NK-92 (cell line): Measurements from ENCODE around the gene SAE1.
"Not testable (repeated sequence)": the region's sequence is repeated elsewhere in the genome, so short reads cannot be mapped to it uniquely, and the experiment has no call there.

Experiments
- DNase-seq: peaks from one replicate; lab custom pipeline; 2025; ENCODE audit not compliant: unreplicated experiment; lab: John Stamatoyannopoulos, UW

Gene SAE1

DNA sequence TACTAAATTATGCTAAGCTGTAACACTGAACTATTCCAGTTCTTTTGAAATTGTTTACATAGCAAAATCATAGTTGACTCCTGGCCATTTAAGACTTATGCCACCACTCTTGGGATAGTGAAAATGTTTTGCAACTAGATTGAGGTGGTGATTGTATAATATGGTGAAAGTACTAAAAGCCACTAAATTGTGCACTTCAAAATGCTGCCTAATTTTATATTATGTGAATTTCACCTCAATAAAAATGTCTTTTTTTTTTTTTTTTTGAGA lies 5.0 kb upstream of the SAE1 start:
- no peak for DNase-seq

DNA sequence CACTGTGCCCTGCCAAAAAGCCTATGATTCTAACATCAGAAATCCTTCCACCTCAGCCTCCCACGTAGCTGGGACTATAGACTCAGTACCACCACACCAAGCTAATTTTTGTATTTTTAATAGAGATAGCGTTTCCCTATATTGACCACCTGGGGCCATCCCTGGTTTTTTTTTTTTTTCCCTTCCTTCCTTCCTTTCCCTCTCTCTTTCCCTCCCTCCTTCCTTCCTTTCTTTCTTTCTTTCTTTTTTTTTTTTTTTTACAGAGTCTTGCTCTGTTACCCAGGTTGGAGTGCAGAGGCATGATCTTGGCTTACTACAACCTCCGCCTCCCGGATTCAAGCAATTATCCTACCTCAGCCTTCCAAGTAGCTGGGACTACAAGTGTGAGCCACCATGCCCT lies 1.1 kb upstream of the SAE1 start:
- DNase-seq = no peak

DNA sequence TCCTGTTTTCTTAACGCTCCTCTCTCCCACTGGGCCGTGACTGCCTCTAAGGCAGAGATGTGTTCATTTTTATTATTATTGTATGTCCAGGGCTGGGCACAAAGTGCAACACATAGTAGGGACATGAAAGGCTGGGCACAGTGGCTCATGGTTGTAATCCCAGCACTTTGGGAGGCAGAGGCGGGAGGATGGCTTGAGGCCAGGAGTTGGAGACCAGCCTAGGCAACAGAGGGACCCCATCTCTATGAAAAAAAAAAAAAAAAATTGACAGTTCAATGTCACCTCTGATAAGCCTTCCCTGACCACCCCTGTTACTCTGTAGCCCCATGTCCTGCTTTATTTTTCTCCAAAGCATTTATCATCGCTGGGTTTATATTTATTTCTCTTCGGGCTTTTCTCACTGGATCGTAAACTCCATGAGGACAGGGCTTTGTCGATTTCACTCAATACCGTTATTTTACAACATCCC lies 481 bp upstream of the SAE1 start:
- DNase-seq = no peak

DNA sequence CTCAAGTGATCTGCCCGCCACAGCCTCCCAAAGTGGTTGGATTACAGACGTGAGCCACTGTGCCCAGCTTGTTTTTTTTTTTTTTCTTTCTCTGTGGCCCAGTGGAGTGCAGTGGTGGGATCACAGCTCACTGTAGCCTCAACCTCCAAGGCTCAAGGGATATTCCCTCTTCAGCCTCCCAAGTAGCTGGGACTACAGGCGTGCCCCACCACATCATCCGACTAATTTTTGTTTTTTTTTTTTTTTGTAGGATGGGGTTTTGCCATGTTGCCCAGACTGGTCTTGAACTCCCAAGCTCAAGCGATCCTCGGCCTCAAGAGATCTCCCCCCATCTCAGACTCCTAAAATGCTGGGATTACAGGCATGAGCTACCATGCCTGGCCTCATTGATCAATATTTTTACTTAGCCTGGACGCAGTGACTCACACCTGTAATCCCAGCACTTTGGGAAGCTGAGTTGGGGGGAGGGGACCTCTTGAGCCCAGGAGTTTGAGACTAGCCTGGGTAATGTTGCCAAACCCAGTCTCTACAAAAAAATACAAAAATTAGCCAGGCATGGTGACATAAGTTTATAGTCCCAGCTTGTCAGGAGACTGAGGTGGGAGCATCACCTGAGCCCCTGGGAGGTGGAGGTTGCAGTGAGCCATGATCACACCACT lies 1.7 kb downstream of the SAE1 start:
- no peak for DNase-seq

DNA sequence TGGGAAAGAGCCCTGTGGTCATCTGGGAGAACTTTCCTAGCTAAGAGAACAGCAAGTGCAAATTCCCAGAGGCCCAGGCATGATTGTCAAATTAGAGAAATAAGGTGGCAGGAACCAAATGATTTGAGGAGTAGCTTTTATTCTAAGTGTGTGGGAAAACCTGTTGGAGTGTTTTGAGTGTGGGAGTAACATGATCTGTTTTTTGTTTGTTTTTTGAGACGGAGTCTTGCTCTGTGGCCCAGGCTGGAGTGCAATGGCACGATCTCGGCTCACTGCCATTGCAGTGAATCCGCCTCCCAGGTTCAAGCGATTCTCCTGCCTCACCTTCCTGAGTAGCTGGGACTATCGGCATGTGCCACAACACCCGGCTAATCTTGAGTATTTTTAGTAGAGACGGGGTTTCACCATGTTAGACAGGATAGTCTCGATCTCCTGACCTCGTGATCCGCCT lies 2.4 kb downstream of the SAE1 start:
- DNase-seq = no peak

DNA sequence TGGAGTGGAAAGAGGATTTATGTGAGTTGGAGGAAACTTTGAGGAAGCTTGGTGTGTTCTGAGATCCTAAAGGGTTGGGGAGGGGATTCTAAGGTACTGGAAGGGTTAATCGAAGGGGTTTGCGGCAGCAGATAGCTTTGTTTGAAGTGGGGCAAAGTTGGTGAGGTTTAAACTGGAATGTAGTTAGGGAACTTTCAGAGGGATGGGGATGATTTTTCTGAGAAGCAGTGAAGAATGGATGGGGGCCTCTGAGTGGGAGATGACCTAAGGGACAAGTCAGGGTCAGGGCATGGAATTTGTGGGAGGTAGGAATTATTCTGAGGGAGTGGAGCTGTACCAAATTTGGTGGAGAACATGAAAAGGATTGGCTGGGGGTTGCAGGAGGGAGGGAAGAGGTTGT lies 3.9 kb downstream of the SAE1 start:
- no peak for DNase-seq

DNA sequence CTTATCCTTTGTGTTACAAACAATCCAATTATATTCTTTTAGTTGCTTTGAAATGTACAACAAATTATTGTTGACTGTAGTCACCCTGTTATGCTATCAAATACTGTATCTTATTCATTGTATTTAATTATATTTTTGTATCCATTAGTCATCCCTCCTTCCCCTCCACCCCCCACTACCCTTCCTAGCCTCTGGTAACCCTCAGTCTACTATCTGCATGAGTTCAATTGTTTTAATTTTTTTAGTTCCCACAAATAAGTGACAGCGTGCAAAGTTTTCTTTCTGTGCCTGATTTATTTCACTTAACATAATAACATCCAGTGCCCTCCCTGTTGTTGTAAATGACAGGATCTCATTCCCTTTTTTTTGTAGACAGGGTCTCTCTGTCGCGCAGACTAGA lies 4.5 kb downstream of the SAE1 start:
- DNase-seq = no peak

DNA sequence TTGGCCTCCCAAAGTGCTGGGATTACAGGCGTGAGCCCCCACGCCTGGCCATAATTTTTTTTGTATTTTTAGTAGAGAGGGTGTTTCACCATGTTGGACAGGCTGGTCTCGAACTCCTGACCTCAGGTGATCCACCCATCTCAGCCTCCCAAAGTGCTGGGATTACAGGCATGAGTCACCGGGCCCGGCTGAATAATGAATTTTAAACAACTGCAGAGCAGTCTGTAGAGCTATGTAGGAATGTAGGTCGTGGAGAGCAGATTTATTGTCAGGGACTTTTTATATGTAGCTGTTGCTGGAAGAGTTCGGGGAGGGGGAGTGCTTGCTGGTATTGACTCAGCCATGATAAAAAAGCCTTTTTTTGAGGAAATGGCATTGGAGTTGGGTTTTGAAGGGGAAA lies 10.6 kb downstream of the SAE1 start:
- not testable (repeated sequence) for DNase-seq

DNA sequence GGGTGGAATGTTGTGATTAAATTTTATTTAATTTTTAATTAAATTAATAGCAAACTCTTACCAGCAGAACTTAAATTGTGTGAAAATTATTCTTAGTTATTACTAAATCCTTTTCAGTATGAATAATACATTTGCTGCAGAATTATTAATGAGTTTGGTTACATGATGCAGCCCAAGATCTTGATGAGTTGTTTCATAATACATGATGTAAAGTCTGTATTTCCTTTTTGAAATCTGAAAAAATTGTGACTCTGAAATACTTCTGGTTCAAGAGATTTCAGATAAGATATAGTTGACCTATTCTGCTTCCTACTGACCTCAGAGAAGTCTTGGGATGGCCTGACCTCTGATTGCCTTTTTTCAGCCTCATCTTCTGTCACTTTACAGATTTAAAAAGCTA lies 11.1 kb downstream of the SAE1 start:
- no peak for DNase-seq

DNA sequence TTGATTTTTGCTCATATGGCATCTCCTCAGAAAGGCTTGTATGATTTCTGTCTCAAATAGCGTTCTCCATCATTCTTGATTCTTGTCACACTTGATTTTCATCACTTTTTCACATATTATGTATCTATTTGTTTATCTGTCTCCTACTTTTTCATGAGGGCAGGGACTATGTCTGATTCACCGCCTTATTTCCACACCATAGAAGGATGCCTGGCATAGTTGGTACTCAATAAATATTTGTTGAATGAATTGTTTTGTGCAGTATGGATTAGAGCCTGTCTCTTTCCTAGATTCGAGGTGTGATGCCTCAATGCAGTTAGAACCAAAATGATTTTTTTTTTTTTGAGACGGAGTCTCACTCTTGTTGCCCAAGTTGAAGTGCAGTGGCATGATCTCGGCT lies 12.1 kb downstream of the SAE1 start:
- no peak for DNase-seq

DNA sequence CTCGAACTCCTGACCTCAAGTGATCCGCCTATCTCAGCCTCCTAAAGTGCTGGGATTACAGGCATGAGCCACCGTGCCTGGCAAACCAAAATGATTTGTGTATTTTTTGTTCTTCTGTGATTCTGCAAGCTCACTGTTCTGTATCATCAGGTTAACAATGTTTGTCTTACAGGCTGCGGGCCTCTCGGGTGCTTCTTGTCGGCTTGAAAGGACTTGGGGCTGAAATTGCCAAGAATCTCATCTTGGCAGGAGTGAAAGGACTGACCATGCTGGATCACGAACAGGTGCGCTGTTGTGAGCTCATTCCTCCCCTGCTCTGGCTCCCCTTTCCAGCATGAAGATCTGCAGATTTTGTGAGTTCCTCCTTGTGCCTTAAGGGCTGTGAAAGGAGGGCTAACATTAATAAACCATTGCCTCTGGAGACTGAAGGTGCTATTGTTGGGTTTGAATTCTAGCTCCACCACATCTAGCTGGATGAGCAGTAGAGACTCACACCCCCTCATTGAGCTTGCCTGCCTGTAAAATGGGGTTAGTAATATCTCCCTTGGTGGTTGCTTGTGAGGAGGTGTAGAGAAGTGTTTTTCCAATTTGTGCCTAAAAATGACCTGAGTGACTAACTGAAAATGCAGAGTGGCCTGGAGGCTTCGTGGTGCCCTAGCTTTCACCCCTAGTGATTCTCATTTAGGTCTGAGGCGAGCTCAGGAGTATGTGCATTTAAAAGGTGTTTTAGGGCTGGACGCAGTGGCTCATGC lies 12.9 kb downstream of the SAE1 start:
- DNase-seq = no peak

DNA sequence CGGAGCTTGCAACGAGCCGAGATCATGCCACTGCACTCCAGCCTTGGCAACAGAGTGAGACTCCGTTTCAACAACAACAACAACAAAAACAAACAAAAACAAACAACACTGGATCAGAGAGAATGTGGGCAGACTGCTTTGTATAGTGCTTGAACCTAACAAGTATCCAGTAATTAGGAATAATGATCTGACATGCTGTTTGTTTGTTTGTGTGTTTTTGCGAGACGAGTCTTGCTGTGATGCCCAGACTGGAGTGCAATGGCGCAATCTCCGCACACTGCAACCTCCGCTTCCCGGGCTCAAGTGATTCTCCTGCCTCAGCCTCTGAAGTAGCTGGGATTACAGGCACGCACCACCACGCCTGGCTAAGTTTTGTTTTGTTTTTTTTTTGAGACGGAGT lies 14.0 kb downstream of the SAE1 start:
- DNase-seq = no peak

DNA sequence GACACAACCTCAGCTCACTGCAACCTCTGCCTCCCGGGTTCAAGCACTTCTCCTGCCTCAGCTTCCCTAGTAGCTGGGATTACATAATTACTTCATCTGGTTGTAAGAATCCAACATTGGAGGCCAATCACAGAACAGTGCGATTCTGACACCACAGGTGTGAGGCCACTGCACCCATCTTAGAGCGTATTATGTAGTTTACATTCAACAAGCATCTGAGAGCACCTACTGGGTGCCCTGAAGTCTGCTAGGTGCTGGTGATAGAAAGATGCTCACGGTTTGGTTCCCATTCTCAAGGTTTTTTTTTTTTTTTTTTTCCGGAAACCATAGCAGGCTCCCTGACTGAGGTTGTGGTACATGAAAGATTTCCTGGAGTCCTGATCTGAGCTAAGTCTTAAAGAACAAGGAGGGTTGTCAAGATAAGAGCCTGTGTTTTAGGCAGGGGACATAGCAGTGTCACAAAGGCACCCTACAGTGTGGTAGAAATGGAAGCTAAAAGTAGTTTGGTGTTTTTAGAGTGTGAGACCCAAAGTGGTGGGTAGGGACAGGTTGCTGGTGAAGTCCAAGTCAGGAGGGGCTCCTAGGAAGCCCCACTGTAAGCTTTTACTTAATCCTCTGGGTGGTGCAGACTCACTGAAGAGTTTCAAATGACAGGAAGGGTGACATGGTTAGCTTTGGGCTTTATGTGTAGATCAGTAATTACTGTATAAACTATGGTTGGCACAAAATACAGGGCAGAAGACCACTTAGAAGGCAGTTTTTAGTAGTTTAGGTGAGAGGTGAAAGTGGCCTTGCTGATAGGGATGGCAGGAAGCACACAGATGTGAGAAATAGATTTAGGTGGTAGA lies 15.2 kb downstream of the SAE1 start:
- DNase-seq = no peak

DNA sequence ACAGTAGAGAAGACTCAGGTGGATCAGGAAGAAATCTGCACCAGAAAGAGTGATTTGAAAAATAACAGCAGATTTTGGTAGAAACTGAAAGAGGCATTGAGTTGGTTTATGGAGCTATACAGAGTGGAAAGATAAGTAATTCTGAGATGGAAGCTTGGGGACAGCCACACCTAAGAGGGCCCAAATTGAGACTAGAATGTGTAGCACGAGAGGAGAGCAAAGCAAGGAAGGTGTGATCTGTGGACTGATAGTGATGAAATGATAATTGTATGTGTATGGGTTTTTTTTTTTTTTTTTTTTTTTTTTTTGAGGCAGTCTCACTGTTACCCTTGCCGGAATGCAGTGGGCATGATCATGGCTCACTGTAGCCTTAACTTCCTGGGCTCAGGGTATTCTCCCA lies 16.3 kb downstream of the SAE1 start:
- DNase-seq = no peak

DNA sequence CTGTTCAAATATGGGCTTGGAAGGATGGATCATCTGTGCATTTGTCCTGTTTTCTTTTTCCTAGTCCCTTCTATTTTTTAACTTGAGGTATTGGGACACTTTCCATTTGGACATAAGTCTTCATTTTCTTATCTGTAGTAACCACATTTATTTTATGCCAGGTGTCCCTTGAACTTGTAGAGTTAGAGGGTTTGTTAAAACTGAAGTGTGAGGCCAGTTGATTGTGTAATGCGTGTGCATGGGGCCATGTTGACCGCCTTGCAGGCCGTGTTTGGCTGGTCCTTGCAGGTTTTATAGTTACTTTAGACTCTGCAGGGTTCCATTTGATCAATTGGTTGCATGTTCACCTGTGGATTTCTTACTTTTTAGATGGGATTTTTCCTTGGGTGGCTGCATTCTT lies 21.0 kb downstream of the SAE1 start:
- no peak for DNase-seq

DNA sequence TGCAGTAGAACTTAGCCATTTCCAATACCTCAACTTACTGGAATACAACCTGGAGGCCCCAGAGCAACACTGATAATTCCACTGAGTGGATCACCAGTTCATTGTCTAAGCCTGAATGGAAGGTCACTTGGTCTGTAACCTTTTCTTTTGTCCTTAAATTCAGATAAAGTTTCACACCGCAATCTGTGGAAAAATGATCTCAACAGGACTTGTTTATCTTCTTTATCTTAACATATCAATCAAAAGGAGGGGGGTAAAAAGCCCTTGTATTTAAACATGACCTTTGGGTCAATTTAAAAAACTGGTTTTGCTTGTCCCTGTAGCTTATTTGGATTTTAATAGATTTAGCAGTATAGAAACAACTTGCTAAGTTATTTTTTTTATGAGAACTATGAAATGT lies 21.6 kb downstream of the SAE1 start:
- no peak for DNase-seq

DNA sequence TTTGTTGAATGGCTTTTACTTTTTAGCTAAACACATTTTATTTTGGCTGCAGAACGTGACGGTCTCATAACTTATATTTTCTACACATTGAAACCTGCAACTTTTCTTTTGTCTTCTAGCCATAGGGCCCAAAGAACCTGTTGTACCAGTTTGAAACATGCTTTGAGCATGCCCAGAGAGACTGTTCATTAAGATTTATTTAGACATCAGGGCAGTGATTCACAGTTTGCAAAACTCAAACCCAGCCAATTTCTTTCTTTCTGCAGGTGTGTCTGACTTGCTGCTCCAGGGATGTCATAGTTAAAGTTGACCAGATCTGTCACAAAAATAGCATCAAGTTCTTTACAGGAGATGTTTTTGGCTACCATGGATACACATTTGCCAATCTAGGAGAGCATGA lies 22.0 kb downstream of the SAE1 start:
- DNase-seq = no peak

DNA sequence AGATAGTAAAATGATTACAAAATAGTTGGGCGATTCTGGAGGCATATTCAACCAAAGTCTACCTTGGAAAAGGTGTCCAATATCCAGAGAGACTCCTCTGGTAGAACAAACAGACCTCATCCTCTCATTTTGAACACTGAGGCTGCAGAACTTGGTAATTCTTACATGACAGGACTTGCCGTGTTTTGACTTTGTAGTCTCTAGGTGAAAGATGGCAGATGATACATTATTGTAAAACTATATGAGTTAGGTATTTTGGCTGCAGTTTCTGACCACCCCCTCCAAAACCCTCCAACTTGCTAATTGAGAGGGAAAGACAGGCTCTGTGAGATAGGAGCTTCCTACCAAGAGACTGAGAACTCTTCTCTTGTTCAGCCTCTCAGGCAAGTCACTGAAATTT lies 22.6 kb downstream of the SAE1 start:
- DNase-seq = no peak

DNA sequence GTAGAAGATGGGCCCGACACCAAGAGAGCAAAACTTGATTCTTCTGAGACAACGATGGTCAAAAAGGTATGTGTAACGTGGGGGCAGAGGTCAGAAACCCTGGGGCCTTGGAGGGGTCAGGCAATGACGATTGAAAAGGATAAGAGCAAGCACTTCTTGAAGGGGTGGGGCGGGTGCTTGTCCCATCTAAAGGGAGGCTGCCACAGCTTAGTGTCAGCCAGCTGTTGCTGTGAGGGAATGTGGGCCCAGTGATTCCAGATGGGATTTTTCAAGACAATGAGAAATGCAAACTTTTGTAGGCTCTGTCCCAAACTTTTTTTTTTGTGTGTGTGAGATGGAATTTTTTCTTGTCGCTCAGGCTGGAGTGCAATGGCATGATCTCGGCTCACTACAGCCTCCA lies 24.5 kb downstream of the SAE1 start:
- DNase-seq = no peak

DNA sequence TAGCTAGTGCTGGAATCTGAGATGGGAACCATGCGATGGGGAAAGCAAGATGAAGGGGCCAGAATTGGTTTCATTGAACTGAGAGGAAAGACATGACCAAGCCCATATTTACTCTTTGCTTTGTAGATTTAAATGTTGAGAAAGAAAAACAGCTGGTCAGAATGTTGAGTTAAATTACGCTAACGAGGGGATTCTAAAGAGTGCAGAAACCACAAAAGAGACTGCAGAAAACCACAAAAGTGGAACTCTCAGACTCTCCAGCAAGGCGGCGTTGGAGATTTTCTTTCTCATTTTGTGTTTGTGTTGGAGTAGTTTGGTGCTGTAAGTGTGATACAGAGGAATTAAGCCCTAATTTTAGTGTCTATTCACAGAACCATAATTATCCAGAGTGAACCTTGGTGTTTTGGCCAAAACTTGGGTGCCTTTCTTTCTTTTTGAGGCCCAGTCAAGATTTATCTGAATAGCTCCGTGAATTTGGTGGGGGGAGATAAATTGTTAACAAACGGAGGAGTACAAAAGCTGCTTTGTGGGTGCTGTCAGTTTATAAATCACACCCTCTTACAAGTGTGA lies 26.3 kb downstream of the SAE1 start:
- no peak for DNase-seq

DNA sequence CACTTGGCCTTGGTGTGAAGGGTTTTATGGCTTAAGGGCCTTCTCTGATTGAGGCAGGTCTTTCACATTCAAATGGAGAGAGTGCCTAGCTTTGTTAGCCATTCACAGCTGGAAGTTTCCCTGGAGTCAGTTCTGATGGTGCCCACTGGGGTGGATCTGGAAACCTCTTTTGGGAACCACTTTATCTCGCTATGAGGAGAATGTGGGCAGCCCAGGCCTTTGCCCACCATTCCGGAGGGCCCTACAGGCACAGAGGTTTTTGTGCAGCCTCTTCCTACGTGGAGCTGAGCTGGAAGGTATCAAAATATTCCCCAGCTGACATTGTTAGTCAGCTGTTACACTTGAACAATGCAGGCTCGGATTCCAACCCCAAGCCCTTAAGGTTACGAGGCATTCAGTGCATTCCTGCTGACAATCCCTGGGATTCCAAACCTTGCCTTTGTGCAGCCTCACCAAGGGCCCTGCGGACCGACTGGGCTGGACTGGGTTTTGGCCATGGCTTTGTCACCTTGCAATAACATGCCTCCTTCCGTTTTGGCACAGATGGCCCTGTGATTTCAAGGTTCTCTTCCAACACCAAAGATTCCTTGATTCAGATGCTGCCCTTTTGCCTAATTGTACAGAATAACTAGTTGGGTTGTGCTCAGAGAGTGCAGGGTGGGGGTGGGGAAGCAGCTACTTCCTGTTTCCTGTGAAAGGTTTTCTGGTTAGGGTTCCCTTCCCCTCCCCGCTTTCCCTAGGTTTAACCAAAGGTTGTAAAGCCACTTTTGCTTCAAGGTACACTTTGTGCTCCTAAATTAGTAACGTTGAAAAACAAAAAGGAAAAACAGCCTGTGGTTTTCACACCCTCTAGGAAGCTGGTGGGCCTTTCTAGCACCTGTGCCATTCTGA lies 27.0 kb downstream of the SAE1 start:
- no peak for DNase-seq
